Measurements from ENCODE around the gene CFTR.

GRCh38 chr7:117597755-117598154 lies 117.9 kb downstream of the CFTR start:
- TF ChIP-seq CTCF (conservative IDR thresholded peaks at IDR 0.05 in 1 of 2, IDR thresholded peaks at IDR 0.05 in 1 of 2; ENCODE audit: low read depth in 1 of 2, low read length in 2 of 2) (no peak), EZH2 (IDR thresholded peaks at IDR 0.05; ENCODE audit: low read length, missing control alignments) (no peak)

Data from fibroblast of lung (primary cell).